ENCODE measurements around the gene AGK. TPM values are rescaled to one million over a fixed set of nuclear protein-coding genes. Genes with fewer than 3 reads are reported as not detected.

The AGK gene
- total and polyA plus RNA-seq, 2 of the 8 experiments (the other 6 are each of a cell fraction or from before 2014, with no cell fraction given): 25.8 to 34.0 TPM

DNA sequence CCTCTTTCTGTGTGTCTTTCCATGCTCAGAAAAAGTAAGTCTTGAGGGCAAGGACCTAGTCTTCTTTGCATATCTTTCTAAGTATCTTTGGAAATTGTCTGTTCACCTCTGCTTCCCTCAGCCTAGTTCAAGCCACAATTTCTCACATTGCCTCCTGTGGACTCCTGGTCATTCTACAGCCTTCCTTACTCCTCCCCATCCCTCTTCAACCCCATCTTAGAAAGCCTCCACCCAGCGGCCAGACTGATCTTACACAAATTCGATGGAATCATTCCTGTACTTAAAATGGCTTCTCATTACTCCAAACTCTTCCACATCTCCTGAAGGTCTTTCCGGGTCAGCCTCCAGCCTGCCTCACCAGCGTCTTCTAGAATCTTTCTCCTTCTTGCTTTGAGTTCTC, 24.1 kb upstream of the AGK start:
- Histone ChIP-seq H2AK5ac (ENCODE audit: low read depth, low read length) (no peak overlapping the region), H3K9ac (replicated peaks in 1 of 4; ENCODE audit: extremely low read depth in 1 of 4, low read depth in 3 of 4, low read length in 3 of 4) (no peak overlapping the region), H3K23me2 (ENCODE audit: low read depth, low read length) (no peaks in the 10 kb centered on the region), H3K4me1 (replicated peaks in 1 of 4; ENCODE audit: control insufficient read depth in 3 of 4, insufficient read depth in 4 of 4, low read length in 3 of 4) (peaks cover 0 to 3% (median 0%) of the 10 kb centered on the region in 4 experiments; a peak in 2 of 7 replicates), H3K27me3 (replicated peaks in 1 of 4; ENCODE audit: control insufficient read depth in 3 of 4, extremely low read depth in 1 of 4, insufficient read depth in 3 of 4, low read length in 3 of 4) (no peaks in the 10 kb centered on the region), H2BK20ac (ENCODE audit: low read length) (no peak overlapping the region), H3K18ac (ENCODE audit: extremely low read depth, low read length) (no peak overlapping the region), H3K56ac (replicated peaks; ENCODE audit: insufficient read length, low read depth, low read length) (no peak overlapping the region), H2BK120ac (replicated peaks; ENCODE audit: low read depth, low read length) (no peak overlapping the region), H3K79me1 (ENCODE audit: low read depth, low read length) (no peaks in the 10 kb centered on the region; the same call in 1 of the 2 replicates), H2AFZ (ENCODE audit: low read length) (no peak overlapping the region), H3K23ac (ENCODE audit: insufficient read length) (no peak overlapping the region), H3K4ac (replicated peaks; ENCODE audit: insufficient read length, low read depth, low read length) (no peak overlapping the region), H2BK12ac (ENCODE audit: low read depth, low read length) (no peak overlapping the region), H3K36me3 (ENCODE audit: control insufficient read depth in 2 of 4, insufficient read depth in 4 of 4, low read length in 3 of 4) (no peaks in the 10 kb centered on the region; a peak in 1 of 8 replicates), H3K9me3 (ENCODE audit: insufficient read depth in 2 of 2, low read depth in 1 of 2, low read length in 1 of 2) (no peaks in the 10 kb centered on the region), H4K8ac (ENCODE audit: extremely low read depth, insufficient read depth, low read length) (no peak overlapping the region), H3K27ac (ENCODE audit: low read depth, low read length) (no peak overlapping the region), H3K4me2 (ENCODE audit: insufficient read depth in 1 of 2, low read depth in 2 of 2, low read length in 2 of 2) (no peak overlapping the region), H2BK5ac (ENCODE audit: low read depth, low read length) (no peak overlapping the region), H3K4me3 (ENCODE audit: extremely low read depth in 1 of 4, insufficient read depth in 2 of 4, low read depth in 3 of 4, low read length in 4 of 4) (no peak overlapping the region), H4K20me1 (replicated peaks in 1 of 2; ENCODE audit: control insufficient read depth in 1 of 2, insufficient read depth in 2 of 2, low read length in 2 of 2) (no peaks in the 10 kb centered on the region), H4K5ac (ENCODE audit: insufficient read length, low read depth, low read length) (no peak overlapping the region), H4K91ac (replicated peaks; ENCODE audit: insufficient read length, low read length) (no peak overlapping the region), H2BK15ac (ENCODE audit: low read length) (no peak overlapping the region), H3K14ac (ENCODE audit: insufficient read length) (no peak overlapping the region), H3K79me2 (ENCODE audit: control insufficient read depth in 1 of 2, insufficient read depth in 2 of 2, low read length in 2 of 2) (no peaks in the 10 kb centered on the region)
- FAIRE-seq (no peak), DNase-seq (ENCODE audit: low read depth in 1 of 2, low spot score in 2 of 2) (no peak)
- ChIA-PET POLR2A (ENCODE audit: partially characterized antibody) (no interaction called here), CTCF (ENCODE audit: partially characterized antibody) (no interaction called here)
- WGBS, 2 experiments (ENCODE audit: extremely low coverage in 1 of 2, insufficient coverage in 1 of 2, insufficient read length in 1 of 2, insufficient replicate concordance in 2 of 2, low coverage in 1 of 2, low lambda C conversion rate in 2 of 2, missing lambda C conversion rate in 1 of 2): 95% methylated on average over 4 of the region's 4 CpGs; no CpG with 5 or more reads in 1 of the 2 experiments
- TF ChIP-seq GABPA (IDR thresholded peaks at IDR 0.05; ENCODE audit: borderline replicate concordance, insufficient read depth, low read length): no peak
- TF ChIP-seq, protein P1, sequence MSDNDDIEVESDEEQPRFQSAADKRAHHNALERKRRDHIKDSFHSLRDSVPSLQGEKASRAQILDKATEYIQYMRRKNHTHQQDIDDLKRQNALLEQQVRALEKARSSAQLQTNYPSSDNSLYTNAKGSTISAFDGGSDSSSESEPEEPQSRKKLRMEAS (IDR thresholded peaks at IDR 0.05): no peak
- TF ChIP-seq KDM1A (IDR thresholded peaks at IDR 0.05; ENCODE audit: borderline replicate concordance, low read length): no peak
- TF ChIP-seq POLR2AphosphoS5 (IDR thresholded peaks at IDR 0.05; ENCODE audit: low read depth, low read length): no peak
- TF ChIP-seq, protein P2, sequence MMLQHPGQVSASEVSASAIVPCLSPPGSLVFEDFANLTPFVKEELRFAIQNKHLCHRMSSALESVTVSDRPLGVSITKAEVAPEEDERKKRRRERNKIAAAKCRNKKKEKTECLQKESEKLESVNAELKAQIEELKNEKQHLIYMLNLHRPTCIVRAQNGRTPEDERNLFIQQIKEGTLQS (IDR thresholded peaks at IDR 0.05; ENCODE audit: insufficient read depth, low read depth, low read length): no peak
- TF ChIP-seq SP2 (IDR thresholded peaks at IDR 0.05; ENCODE audit: low read length): no peak
- no peak for TF ChIP-seq CBX8 (IDR thresholded peaks at IDR 0.05; ENCODE audit: borderline replicate concordance, low read depth, low read length)
- TF ChIP-seq, protein P3, sequence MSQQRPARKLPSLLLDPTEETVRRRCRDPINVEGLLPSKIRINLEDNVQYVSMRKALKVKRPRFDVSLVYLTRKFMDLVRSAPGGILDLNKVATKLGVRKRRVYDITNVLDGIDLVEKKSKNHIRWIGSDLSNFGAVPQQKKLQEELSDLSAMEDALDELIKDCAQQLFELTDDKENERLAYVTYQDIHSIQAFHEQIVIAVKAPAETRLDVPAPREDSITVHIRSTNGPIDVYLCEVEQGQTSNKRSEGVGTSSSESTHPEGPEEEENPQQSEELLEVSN (IDR thresholded peaks at IDR 0.05): no peak
